ENCODE measurements around the gene CNP. TPM values are rescaled to one million over a fixed set of nuclear protein-coding genes. Genes with fewer than 3 reads are reported as not detected.
"Not testable (repeated sequence)": the region's sequence is repeated elsewhere in the genome, so short reads cannot be mapped to it uniquely, and the experiment has no call there.

The CNP gene
- total RNA-seq, 1 experiment from 2014 or later = 88.3 TPM

- peak; percentile 50 for DNase-seq (ENCODE audit: low spot score)
These were observed 36.3 kb downstream of the CNP start for GRCh38 chr17:42002792-42003301.

DNA sequence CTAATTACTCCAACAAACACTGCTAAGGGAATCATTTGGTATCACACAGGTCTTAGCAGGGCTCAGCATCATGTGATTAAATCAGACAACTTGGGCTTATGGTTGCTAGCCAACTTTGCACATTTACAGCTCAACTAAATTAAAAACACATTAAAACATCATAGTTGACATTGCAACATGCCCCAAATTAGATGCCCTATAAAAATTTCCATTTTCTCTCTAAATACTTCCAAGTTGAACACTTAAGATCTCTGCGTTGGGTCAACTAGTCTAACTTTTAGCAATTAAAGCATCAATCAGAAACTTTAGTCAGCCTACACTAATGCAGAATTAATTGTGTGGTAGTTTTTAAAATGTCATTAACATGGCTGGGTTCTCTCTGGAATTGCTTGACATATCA is 38.6 kb downstream of the CNP start:
- DNase-seq (ENCODE audit: low spot score) = no peak

DNA sequence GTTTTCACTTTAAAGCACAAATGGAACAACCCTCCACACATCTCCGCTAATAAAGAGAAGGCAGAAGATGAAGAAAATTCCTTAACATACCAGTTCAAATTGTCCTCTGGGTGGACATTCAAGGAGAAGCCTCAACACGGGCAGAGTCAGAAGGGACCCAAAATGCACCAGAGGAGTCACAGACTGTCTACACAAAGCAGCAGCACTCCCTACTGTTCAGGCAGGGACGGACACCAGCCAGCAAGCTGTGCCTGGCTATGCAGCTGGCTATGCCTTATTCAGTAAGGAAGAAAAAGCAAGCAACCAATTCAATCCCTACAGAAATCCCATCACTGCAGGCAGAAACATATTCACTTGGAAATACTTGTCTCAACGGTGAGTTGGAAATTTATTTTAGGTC is 42.6 kb downstream of the CNP start:
- DNase-seq (ENCODE audit: low spot score) = no peak

DNA sequence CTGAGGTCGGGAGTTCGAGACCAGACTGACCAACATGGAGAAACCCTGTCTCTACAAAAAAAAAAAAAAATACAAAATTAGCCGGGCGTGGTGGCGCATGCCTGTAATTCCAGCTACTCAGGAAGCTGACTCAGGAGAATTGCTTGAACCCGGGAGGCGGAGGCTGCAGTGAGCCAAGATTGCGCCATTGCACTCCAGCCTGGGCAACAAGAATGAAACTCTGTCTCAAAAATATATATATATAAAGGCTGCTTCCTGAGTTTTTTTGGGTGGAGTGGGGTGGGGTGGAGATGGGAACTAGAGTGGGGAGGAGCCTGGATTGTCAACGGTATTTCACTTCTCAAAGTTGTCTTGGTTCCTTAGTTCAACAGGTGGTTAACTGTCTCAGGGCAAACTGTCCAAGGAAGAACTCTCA is 43.7 kb downstream of the CNP start:
- DNase-seq (ENCODE audit: low spot score) = not testable (repeated sequence)

- DNase-seq (ENCODE audit: low spot score) = peak; percentile 33
These were observed 44.4 kb downstream of the CNP start for GRCh38 chr17:42010898-42011516.

GRCh38 chr17:42012363-42012762 is 45.8 kb downstream of the CNP start:
- DNase-seq (ENCODE audit: low spot score) = not testable (repeated sequence)

DNA sequence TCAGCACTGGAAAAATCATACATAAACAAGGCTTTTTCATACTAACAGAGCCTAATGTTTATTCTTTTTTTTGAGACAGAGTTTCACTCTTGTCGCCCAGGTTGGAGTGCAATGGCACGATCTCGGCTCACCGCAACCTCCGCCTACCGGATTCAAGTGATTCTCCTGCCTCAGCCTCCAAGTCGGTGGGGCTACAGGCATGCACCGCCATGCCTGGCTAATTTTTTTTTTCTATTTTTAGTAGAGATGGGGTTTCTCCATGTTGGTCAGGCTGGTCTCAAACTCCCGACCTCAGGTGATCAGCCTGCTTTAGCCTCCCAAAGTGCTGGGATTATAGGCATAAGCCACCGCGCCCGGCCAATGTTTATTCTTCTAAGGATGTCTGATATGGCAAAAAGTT is 47.1 kb downstream of the CNP start:
- not testable (repeated sequence) for DNase-seq (ENCODE audit: low spot score)

- peak; percentile 26 for DNase-seq (ENCODE audit: low spot score)
These were observed 49.8 kb downstream of the CNP start for GRCh38 chr17:42016411-42016831.

- DNase-seq (ENCODE audit: low spot score) = peak; percentile 87
These were observed 50.6 kb downstream of the CNP start, which contains the start of gene DNAJC7 for GRCh38 chr17:42016941-42017865. Gene DNAJC7, minus strand, starts transcription at chr17:42017439. Its CDS starts 23 bp downstream, at chr17:42017416.

- DNase-seq (ENCODE audit: low spot score) = no peak
These were observed 51.2 kb downstream of the CNP start for GRCh38 chr17:42017866-42018200.

GRCh38 chr17:42018339-42018738 is 51.7 kb downstream of the CNP start:
- no peak for DNase-seq (ENCODE audit: low spot score)

GRCh38 chr17:42018988-42019387 is 52.4 kb downstream of the CNP start:
- no peak for DNase-seq (ENCODE audit: low spot score)

DNA sequence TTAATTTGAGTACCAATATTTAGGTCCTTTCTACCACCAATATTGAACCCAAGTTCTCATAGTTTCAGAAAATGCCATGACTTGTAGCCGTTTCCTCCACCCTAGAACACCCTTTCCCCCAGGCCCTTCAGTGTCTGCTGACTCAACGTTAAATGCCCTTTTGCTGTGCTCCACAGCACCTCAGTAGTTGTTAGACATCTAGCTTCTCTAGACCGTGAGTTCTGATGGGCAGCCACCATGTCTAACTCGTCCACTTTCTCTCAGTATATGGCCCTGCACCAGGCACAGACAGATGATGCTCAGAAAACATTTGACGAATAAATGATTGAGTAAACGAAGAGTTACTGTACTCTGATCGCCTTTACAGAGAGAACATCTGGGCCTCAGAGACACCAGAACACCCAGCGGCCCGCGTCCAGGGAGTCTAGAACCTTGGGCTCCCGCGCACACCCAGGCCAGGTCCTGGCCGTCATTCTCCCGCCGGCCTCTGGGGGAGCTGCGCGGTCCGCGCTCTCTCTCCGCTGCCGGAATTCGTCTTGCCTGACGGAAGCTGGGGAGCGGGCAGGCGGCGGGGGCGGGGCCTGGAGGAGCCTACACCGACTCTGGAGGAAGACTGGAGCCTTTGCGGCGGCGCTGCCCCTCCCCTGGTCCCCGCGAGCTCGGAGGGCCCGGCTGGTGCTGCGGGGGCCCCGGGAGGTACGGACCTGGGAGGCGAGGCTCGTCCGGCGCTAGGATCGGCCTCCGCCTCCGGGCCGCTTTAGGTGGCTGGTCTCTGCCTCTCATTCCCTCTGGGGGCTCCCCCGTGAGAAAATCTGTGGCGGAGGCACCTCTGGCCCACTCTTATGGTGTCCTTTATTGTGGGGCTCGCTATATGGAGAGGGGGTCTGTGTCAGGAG is 53.2 kb downstream of the CNP start, which contains the start of gene NKIRAS2:
NKIRAS2 (plus strand) TSS at position 582 of the 896 bp plus-strand sequence. CDS start 1,488 bp downstream, outside the sequence.
- peak; percentile 89 for DNase-seq (ENCODE audit: low spot score)

DNA sequence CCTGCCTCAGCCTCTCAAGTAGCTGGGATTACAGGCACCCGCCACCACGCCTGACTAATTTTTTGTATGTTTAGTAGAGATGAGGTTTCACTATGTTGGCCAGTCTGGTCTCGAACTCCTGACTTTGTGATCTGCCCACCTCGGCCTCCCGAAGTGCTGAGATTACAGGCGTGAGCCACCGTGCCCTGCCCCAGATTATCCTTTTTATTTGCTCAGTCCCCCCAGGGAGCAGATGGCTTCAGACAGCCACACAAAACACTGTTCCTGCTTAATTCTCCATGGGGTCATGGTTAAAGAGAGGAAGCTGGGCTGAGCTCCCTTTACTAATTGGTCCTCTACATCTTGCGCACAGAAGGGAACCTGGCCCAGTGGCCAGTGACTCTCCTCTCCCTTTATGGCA is 54.2 kb downstream of the CNP start:
- DNase-seq (ENCODE audit: low spot score) = not testable (repeated sequence)

GRCh38 chr17:42023524-42024349 is 57.1 kb downstream of the CNP start:
- no peak for DNase-seq (ENCODE audit: low spot score)

DNA sequence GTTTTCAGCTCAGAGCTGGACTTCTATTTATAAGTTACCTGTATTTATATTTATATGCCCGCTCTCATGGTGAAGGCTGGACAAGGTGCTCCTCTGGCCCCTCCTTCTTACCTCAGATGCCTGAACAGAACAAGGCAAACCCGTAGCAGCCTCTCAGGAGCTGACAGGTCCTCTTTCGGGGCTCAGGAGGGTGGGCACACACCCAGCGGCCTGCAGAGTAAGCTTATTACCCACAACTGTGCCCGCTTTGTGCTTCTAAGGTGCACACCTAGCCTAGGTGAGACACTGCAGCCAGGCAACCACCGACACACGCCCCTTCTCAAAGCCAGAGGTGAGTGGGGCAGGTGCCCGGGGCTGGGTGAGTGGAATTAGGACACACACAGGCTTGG is 58.6 kb downstream of the CNP start:
- DNase-seq (ENCODE audit: low spot score) = no peak

DNA sequence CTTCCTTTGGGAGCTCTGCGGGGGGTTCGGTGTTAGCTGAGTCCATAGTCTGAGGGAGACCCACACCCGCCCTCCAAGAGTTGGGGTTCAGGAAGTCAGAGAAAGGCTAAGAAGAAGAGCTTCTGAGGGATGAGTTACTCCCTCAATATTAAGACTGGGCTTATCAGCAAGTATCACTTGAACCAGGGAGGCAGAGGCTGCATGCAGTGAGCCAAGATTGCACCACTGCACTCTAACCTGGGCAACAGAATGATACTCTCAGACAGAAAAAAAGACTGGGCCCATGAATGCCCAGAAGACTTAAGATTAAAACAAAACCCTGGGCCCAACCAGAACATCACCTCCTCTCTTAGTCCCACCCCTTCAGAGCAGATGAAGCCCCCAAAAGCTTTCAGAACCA is 59.3 kb downstream of the CNP start:
- no peak for DNase-seq (ENCODE audit: low spot score)

GRCh38 chr17:42026857-42027589 is 60.4 kb downstream of the CNP start:
- no peak for DNase-seq (ENCODE audit: low spot score)

All from HT-29 (cell line).